Measurements from ENCODE around the gene SLC26A1. TPM values are rescaled to one million over a fixed set of nuclear protein-coding genes. Genes with fewer than 3 reads are reported as not detected.

SLC26A1 gene
- total and polyA plus RNA-seq, 2 experiments from 2014 or later = 0.77 to 6.3 TPM

DNA sequence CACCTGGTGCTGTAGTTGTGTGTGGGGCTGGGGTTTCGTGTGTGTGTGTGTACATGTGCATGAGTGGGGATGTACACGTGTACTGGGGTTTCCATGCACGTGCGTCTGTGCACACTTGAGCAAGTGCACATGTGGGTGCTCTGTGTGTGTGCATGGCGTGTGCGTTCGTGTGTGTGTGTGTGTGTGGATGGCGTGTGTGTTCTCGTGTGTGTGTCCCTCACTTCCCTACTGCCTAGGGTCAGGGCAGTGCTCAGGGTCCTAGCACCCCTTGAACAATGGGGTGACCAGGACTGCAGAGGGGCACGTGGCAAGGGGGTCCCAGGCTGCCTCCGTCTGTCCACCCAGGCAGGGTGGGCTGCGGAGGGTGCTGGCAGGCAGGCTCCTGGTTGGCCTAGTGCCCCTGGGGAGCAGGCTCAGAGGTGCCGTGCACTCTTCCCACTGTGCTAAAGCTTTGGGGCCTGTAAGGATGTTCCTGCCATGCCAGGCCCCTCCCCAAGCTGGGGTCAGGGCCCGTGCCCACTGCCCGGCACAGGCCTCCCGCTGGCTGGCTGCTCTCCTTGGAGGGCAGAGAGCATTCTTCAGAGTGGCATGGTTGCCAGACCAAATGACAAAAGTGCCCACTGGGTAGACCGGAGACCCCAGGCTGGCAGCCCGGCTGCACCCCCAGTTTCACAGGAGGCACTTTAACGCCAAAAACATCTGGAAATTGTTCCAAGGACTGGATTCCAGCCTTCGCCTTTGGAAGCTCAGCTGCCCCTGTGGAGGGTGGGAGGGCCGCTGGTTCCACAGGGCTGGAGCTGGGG lies 47.3 kb upstream of the SLC26A1 start:
- peaks cover 3% of the 10 kb centered on the region for H3K4me1 ChIP-seq (ENCODE audit: low read depth)
- no peak overlapping the region for H3K27ac ChIP-seq
- TF ChIP-seq, protein P1, sequence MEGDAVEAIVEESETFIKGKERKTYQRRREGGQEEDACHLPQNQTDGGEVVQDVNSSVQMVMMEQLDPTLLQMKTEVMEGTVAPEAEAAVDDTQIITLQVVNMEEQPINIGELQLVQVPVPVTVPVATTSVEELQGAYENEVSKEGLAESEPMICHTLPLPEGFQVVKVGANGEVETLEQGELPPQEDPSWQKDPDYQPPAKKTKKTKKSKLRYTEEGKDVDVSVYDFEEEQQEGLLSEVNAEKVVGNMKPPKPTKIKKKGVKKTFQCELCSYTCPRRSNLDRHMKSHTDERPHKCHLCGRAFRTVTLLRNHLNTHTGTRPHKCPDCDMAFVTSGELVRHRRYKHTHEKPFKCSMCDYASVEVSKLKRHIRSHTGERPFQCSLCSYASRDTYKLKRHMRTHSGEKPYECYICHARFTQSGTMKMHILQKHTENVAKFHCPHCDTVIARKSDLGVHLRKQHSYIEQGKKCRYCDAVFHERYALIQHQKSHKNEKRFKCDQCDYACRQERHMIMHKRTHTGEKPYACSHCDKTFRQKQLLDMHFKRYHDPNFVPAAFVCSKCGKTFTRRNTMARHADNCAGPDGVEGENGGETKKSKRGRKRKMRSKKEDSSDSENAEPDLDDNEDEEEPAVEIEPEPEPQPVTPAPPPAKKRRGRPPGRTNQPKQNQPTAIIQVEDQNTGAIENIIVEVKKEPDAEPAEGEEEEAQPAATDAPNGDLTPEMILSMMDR (IDR thresholded peaks at IDR 0.05; ENCODE audit: low read depth, low read length) = no peak
- no peaks in the 10 kb centered on the region for H3K36me3 ChIP-seq
- H3K27me3 ChIP-seq = peaks cover 12% of the 10 kb centered on the region
- no peak for DNase-seq (ENCODE audit: low read depth in 1 of 2, low spot score in 1 of 2)
- no peaks in the 10 kb centered on the region for H3K9me3 ChIP-seq (ENCODE audit: low read depth)
- no peak overlapping the region for H3K4me3 ChIP-seq

DNA sequence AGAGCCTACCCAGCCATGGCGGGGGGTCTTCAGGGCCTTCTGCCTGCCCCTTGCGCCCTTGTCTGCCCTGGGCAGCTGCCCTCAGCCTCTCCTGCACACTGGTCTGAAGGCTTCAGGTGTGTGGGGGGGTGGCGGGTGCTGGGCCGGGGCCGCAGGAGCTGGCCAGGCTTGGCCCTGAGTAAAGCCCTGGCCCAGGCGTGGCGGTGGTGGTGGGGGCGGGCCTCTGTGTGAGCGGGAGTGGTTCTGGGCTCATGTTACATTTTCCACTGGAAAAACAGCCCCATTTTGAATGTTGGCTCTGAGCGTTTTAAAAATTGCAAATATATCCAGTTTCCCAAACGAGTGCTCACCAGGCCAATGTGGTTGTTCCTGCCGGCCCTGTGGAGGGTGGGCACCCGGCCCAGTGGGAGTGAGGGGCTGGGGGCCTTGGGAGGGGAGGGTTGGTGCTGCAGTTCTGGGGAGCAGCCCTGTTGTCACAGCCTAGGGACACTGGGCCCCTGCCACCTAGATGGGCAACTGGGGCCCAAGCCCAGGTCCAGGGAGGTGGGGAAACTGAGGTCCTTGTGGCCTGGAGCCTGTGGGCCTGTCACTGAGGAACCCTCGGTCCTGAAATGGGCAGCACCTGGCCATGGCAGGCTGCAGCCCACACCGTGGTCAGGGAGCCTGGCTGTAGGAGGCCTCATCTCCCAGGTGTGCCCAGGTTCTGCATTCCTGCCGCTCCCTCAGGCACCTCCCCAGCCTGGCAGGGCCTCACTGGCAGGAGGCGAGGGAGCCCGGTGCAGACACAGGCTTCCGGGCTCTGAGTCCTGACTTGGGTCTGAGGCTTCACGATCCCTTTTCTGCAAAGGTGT lies 46.5 kb upstream of the SLC26A1 start:
- H3K4me1 ChIP-seq (ENCODE audit: low read depth) = peaks cover 3% of the 10 kb centered on the region

DNA sequence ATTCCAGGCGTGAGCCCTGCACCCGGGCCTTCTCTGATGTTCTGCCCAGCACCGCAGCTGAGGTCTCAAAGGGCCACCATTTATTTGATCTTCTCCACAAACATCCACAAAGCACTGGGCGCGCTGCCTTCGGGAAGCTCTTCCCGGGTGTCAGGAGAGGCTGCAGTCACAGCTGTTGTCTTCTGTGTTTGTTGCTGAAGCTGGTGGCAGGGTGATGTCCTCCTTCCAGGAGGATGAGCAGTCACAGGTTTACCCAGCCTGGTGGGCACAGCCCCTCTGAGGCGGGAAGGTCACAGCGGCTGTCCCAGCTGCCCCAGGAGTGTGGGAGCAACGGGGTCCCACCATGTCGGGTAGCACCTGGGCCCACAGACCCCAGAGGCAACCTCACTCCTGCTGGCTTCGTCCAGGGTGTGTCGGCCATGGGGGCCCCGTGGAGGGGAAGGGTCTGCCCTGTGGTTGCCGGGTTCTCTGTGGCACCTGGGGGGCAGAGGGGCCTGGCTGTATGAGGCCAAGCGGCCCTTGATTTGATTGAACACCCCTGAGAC lies 45.8 kb upstream of the SLC26A1 start:
- H3K9me3 ChIP-seq (ENCODE audit: low read depth) = no peaks in the 10 kb centered on the region
- TF ChIP-seq, protein P1 (IDR thresholded peaks at IDR 0.05; ENCODE audit: low read depth, low read length) = no peak
- no peak for DNase-seq (ENCODE audit: low read depth in 1 of 2, low spot score in 1 of 2)
- no peaks in the 10 kb centered on the region for H3K27me3 ChIP-seq
- no peak overlapping the region for H3K27ac ChIP-seq
- peaks cover 3% of the 10 kb centered on the region for H3K4me1 ChIP-seq (ENCODE audit: low read depth)
- H3K4me3 ChIP-seq = no peak overlapping the region
- H3K36me3 ChIP-seq = no peaks in the 10 kb centered on the region

More for the DNA sequence above, 46.5 kb upstream of the SLC26A1 start:
- Histone ChIP-seq H3K36me3 (no peaks in the 10 kb centered on the region), H3K9me3 (ENCODE audit: low read depth) (no peaks in the 10 kb centered on the region), H3K27me3 (peaks cover 4% of the 10 kb centered on the region), H3K4me3 (no peak overlapping the region), H3K27ac (no peak overlapping the region)
- TF ChIP-seq, protein P1 (IDR thresholded peaks at IDR 0.05; ENCODE audit: low read depth, low read length) = no peak
- peak; percentile 55 to 64 for DNase-seq (ENCODE audit: low read depth in 1 of 2, low spot score in 1 of 2)

DNA sequence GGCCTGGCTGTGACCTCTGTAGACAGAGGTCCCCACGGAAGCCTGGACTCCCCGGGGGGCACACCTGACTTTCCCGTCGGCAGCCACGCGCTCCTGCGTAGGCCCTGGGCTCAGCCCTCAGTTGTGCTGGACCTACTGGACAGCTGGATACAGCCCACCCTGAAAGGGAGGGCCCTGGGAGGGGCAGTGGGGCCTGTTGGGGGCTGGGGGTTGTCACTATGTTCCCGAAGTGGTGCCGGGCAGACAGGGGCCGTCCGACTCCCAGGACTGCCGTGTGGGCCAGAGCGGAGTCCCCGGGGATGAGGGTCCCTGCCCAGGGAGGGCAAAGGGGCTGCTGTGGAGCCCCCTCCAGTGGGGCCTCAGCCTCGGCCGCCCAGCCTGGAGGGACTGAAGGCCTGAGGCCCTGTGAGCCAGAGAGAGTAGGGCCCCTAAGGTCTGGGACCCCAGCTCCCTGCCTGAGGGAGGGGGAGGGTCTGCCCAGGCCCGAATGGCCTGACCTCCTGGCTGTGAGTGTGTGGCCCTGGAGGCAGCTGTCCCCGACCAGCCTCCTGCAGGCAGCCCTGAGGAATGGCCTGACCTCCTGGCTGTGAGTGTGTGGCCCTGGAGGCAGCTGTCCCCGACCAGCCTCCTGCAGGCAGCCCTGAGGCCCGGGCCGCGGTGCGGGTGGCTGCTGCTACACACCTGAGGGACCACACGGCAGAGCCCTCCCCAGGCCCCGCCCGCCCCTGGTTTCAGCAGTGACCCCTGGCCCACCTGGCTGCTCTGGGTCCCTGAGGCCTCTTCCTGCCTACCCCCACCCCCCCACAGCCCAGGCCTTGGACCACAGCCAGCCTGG lies 44.0 kb upstream of the SLC26A1 start:
- Histone ChIP-seq H3K4me1 (ENCODE audit: low read depth) (peaks cover 3% of the 10 kb centered on the region), H3K36me3 (no peaks in the 10 kb centered on the region), H3K4me3 (no peak overlapping the region), H3K27ac (no peak overlapping the region), H3K9me3 (ENCODE audit: low read depth) (no peaks in the 10 kb centered on the region), H3K27me3 (no peaks in the 10 kb centered on the region)
- TF ChIP-seq, protein P1 (IDR thresholded peaks at IDR 0.05; ENCODE audit: low read depth, low read length) = no peak
- no peak for DNase-seq (ENCODE audit: low read depth in 1 of 2, low spot score in 1 of 2)

DNA sequence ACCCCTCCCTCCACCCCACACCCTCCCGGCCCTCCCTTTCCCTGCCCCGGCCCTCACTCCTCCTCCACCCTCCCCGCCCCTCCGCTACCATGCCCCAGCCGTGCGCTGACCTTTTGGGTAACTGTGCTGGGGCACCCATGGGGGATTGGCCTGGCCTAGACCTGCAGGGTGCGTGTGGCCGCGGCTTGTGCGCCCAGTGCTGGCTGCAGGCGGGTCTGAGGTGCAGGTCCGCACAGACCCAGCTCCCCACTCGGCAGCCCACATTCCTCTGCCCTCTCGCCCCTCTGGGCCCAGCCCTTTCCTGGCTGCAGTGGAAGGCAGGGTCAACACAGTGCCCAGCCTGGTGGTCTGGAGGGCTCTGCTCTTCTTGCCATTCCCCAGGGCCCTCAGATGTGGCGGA lies 42.9 kb upstream of the SLC26A1 start:
- Histone ChIP-seq H3K27ac (no peak overlapping the region), H3K4me1 (ENCODE audit: low read depth) (peaks cover 3% of the 10 kb centered on the region), H3K27me3 (no peaks in the 10 kb centered on the region), H3K9me3 (ENCODE audit: low read depth) (no peaks in the 10 kb centered on the region), H3K36me3 (no peaks in the 10 kb centered on the region), H3K4me3 (no peak overlapping the region)
- DNase-seq (ENCODE audit: low read depth in 1 of 2, low spot score in 1 of 2) = no peak
- TF ChIP-seq, protein P1 (IDR thresholded peaks at IDR 0.05; ENCODE audit: low read depth, low read length) = no peak
